Panc1 (cell line): ENCODE data around the gene THOC2.

Source experiments
- CTCF ChIP-seq: fragments of 450-650 bp; IDR thresholded peaks from 2 replicates; pipeline ENCODE4 v1.5.1; 2017; ENCODE audit warnings: mild to moderate bottlenecking
- REST ChIP-seq, 2 experiments: IDR thresholded peaks; 2 replicates each; pipeline ENCODE4 v1.6.1; 2011 to 2012; ENCODE audit warnings: low read depth in 2 of 2, control low read depth in 1 of 2, low read length in 1 of 2, mild to moderate bottlenecking in 1 of 2, moderate library complexity in 1 of 2; ENCODE audit not compliant: insufficient read depth in 1 of 2

GRCh38 chrX:123626962-123627361 lies 105.9 kb downstream of the THOC2 start:
- TF ChIP-seq REST (IDR thresholded peaks at IDR 0.05; ENCODE audit: insufficient read depth in 1 of 2, low read depth in 2 of 2, low read length in 1 of 2): no peak
- no peak for TF ChIP-seq CTCF
